Calu3 (cell line): ENCODE measurements around the gene CAP2. TPM values are rescaled to one million over a fixed set of nuclear protein-coding genes. Genes with fewer than 3 reads are reported as not detected.

Experiments
- BruUV-seq: library from RNA; stranded (reverse); fragments of 400-500 nt; replicated peaks from 2 replicates; lab custom pipeline; 2021; lab: Mats Ljungman, UMichigan
- CTCF ChIA-PET: fragments of 300-600 bp; sonication (Branson Sonifier 250); formaldehyde crosslinking; loops from one replicate; lab custom pipeline; 2022; ENCODE audit warnings: antibody characterized with exemption; lab: Charles Lee
- DNase-seq: peaks from one replicate; pipeline ENCODE4 v3.0.0; 2022
- H3K27ac Mint-ChIP-seq: one replicate; pipeline ENCODE4 v1.8.0; 2022; ENCODE audit warnings: mixed read lengths; ENCODE audit not compliant: unreplicated experiment
- H3K27me3 Mint-ChIP-seq: one replicate; pipeline ENCODE4 v1.8.0; 2022; ENCODE audit warnings: mixed read lengths; ENCODE audit not compliant: unreplicated experiment
- H3K36me3 Mint-ChIP-seq: one replicate; pipeline ENCODE4 v1.8.0; 2022; ENCODE audit warnings: mild to moderate bottlenecking, moderate library complexity, mixed read lengths; ENCODE audit not compliant: insufficient read depth, unreplicated experiment
- H3K4me1 Mint-ChIP-seq: one replicate; pipeline ENCODE4 v1.8.0; 2022; ENCODE audit warnings: mild to moderate bottlenecking, low read depth, mixed read lengths; ENCODE audit not compliant: unreplicated experiment
- H3K4me3 Mint-ChIP-seq: one replicate; pipeline ENCODE4 v1.8.0; 2022; ENCODE audit warnings: mild to moderate bottlenecking, low read depth, moderate library complexity, mixed read lengths; ENCODE audit not compliant: unreplicated experiment
- H3K9me3 Mint-ChIP-seq: one replicate; pipeline ENCODE4 v1.8.0; 2022; ENCODE audit warnings: low read depth, mixed read lengths; ENCODE audit not compliant: unreplicated experiment
- CTCF ChIP-seq: fragments of 200-600 bp; IDR thresholded peaks from one replicate; pipeline ENCODE4 v1.8.0; 2022; ENCODE audit warnings: antibody characterized with exemption; ENCODE audit not compliant: unreplicated experiment
- intact Hi-C: fragments of 100-400 bp; cut with micrococcal nuclease; formaldehyde crosslinking; loops from one replicate; pipeline ENCODE4 v1.10.0; 2022; ENCODE audit not compliant: unreplicated experiment
- total RNA-seq: library from RNA; stranded (reverse); gene quantifications from 2 replicates; pipeline ENCODE4 v1.2.3, GENCODE V29; 2022

CAP2 gene
- total RNA-seq, 1 experiment from 2014 or later = 15.7 TPM

GRCh38 chr6:17476511-17476910 lies 83.1 kb downstream of the CAP2 start:
- BruUV-seq = no TSS peak
- no peak overlapping the region for H3K27ac Mint-ChIP-seq
- H3K4me1 Mint-ChIP-seq = peaks cover 7% of the 10 kb centered on the region
- no peaks in the 10 kb centered on the region for H3K27me3 Mint-ChIP-seq
- CTCF ChIA-PET = no interaction called here
- no peak overlapping the region for H3K4me3 Mint-ChIP-seq
- H3K9me3 Mint-ChIP-seq = no peaks in the 10 kb centered on the region
- no peak for TF ChIP-seq CTCF
- DNase-seq = no peak
- intact Hi-C loops = no loop called here
- H3K36me3 Mint-ChIP-seq = no peaks in the 10 kb centered on the region

- BruUV-seq = no TSS peak
- intact Hi-C loops = no loop called here
- Mint-ChIP-seq H3K27ac (no peak overlapping the region), H3K4me1 (peaks cover 5% of the 10 kb centered on the region), H3K27me3 (no peaks in the 10 kb centered on the region), H3K9me3 (no peaks in the 10 kb centered on the region), H3K36me3 (no peaks in the 10 kb centered on the region), H3K4me3 (no peak overlapping the region)
- no peak for TF ChIP-seq CTCF
- CTCF ChIA-PET = no interaction called here
- no peak for DNase-seq
Observed at GRCh38 chr6:17477356-17477755, 84.0 kb downstream of the CAP2 start.

- no peak for DNase-seq
- intact Hi-C loops = no loop called here
- Mint-ChIP-seq H3K27ac (no peak overlapping the region), H3K9me3 (no peaks in the 10 kb centered on the region), H3K4me3 (no peak overlapping the region), H3K36me3 (no peaks in the 10 kb centered on the region), H3K4me1 (no peaks in the 10 kb centered on the region), H3K27me3 (no peaks in the 10 kb centered on the region)
- BruUV-seq = no TSS peak
- TF ChIP-seq CTCF = no peak
- CTCF ChIA-PET = no interaction called here
Observed at GRCh38 chr6:17478223-17478907, 85.0 kb downstream of the CAP2 start.

- TF ChIP-seq CTCF = no peak
- intact Hi-C loops = no loop called here
- CTCF ChIA-PET = interaction anchor here (0.7 kb wide), 2 partner anchors 18 to 59 kb away, joined by 4 to 7 read pairs; no protein-coding TSS in a partner anchor
- H3K9me3 Mint-ChIP-seq = no peaks in the 10 kb centered on the region
- H3K36me3 Mint-ChIP-seq = no peaks in the 10 kb centered on the region
- H3K27ac Mint-ChIP-seq = no peak overlapping the region
- DNase-seq = no peak
- no TSS peak for BruUV-seq
- H3K4me1 Mint-ChIP-seq = no peaks in the 10 kb centered on the region
- H3K4me3 Mint-ChIP-seq = no peak overlapping the region
- no peaks in the 10 kb centered on the region for H3K27me3 Mint-ChIP-seq
Observed at GRCh38 chr6:17478946-17479345, 85.6 kb downstream of the CAP2 start.
